H1 (cell line): ENCODE results near the gene TCIRG1. TPM values are rescaled to one million over a fixed set of nuclear protein-coding genes. Genes with fewer than 3 reads are reported as not detected.
A peak's percentile ranks its signal among the peaks of the same experiment; 100 is the strongest.

Experiments
- CTCF ChIA-PET: fragments of 300-600 bp; sonication (Branson Sonifier 250); formaldehyde crosslinking; loops from one replicate; lab custom pipeline; 2021; ENCODE audit not compliant: partially characterized antibody; lab: Charles Lee
- POLR2A ChIA-PET: fragments of 300-600 bp; sonication (Branson Sonifier 250); formaldehyde crosslinking; loops from one replicate; lab custom pipeline; 2021; ENCODE audit warnings: inconsistent platforms; ENCODE audit not compliant: partially characterized antibody; lab: Charles Lee
- DNase-seq, 2 experiments: peaks; one replicate each; pipeline versions ENCODE4 v3.0.0 to v3.0.0-alpha.2; 2010 to 2022; ENCODE audit warnings: low spot score in 2 of 2, low read depth in 1 of 2, mixed read lengths in 1 of 2
- FAIRE-seq: peaks from 2 replicates; lab custom pipeline; 2011; peaks lifted over from hg19 to GRCh38; lab: Jason Lieb, UNC
- H2AFZ ChIP-seq: 2 replicates; pipeline ENCODE4 v1.8.1; 2012; ENCODE audit warnings: low read length, inconsistent platforms
- H2AK5ac ChIP-seq: 2 replicates; pipeline ENCODE4 v1.6.1; 2013; ENCODE audit warnings: low read depth, low read length
- H2BK120ac ChIP-seq: replicated peaks from 2 replicates; pipeline ENCODE3; 2013; ENCODE audit warnings: low read depth, low read length, inconsistent platforms
- H2BK12ac ChIP-seq: 2 replicates; pipeline ENCODE4 v1.6.1; 2013; ENCODE audit warnings: low read depth, low read length
- H2BK15ac ChIP-seq: 2 replicates; pipeline ENCODE4 v1.6.1; 2013; ENCODE audit warnings: low read length
- H2BK20ac ChIP-seq: 2 replicates; pipeline ENCODE4 v1.6.1; 2013; ENCODE audit warnings: low read length
- H2BK5ac ChIP-seq: 2 replicates; pipeline ENCODE4 v1.6.1; 2013; ENCODE audit warnings: low read depth, low read length
- H3K14ac ChIP-seq: 2 replicates; pipeline ENCODE4 v1.6.1; 2013; ENCODE audit warnings: inconsistent platforms; ENCODE audit not compliant: insufficient read length
- H3K18ac ChIP-seq: 2 replicates; pipeline ENCODE4 v1.6.1; 2013; ENCODE audit warnings: low read length; ENCODE audit errors: extremely low read depth
- H3K23ac ChIP-seq: 2 replicates; pipeline ENCODE4 v1.6.1; 2013; ENCODE audit warnings: inconsistent platforms; ENCODE audit not compliant: insufficient read length
- H3K23me2 ChIP-seq: 2 replicates; pipeline ENCODE4 v1.6.1; 2013; ENCODE audit warnings: low read depth, low read length
- H3K27ac ChIP-seq: 2 replicates; pipeline ENCODE4 v1.6.1; 2011; ENCODE audit warnings: low read depth, low read length, inconsistent platforms
- H3K27me3 ChIP-seq, 4 experiments: replicated peaks in 1 of 4; 1 replicate in 1 of 4; 2 replicates in 3 of 4; pipeline versions ENCODE4 v1.6.1 to v1.8.1; 2011 to 2013; ENCODE audit warnings: low read length in 3 of 4, mild to moderate bottlenecking in 3 of 4, inconsistent platforms in 2 of 4, mixed read lengths in 2 of 4, moderate library complexity in 1 of 4; ENCODE audit not compliant: control insufficient read depth in 3 of 4, insufficient read depth in 3 of 4; ENCODE audit errors: extremely low read depth in 1 of 4
- H3K36me3 ChIP-seq, 4 experiments: 2 replicates each; pipeline versions ENCODE4 v1.6.1 to v1.8.1; 2011 to 2013; ENCODE audit warnings: mild to moderate bottlenecking in 4 of 4, low read length in 3 of 4, moderate library complexity in 2 of 4, control low read depth in 1 of 4, inconsistent platforms in 1 of 4; ENCODE audit not compliant: insufficient read depth in 4 of 4, control insufficient read depth in 2 of 4
- H3K4ac ChIP-seq: replicated peaks from 2 replicates; pipeline ENCODE3; 2013; ENCODE audit warnings: low read length, low read depth, mixed read lengths, inconsistent platforms; ENCODE audit not compliant: insufficient read length
- H3K4me1 ChIP-seq, 4 experiments: replicated peaks in 1 of 4; 1 replicate in 1 of 4; 2 replicates in 3 of 4; pipeline versions ENCODE4 v1.6.1 to v1.8.1; 2011 to 2013; ENCODE audit warnings: low read length in 3 of 4, inconsistent platforms in 2 of 4, mixed read lengths in 1 of 4; ENCODE audit not compliant: insufficient read depth in 4 of 4, control insufficient read depth in 3 of 4
- H3K4me2 ChIP-seq, 2 experiments: 2 replicates each; pipeline versions ENCODE4 v1.6.1 to v1.8.1; 2011 to 2013; ENCODE audit warnings: low read depth in 2 of 2, low read length in 2 of 2, control low read depth in 1 of 2, inconsistent platforms in 1 of 2, mild to moderate bottlenecking in 1 of 2; ENCODE audit not compliant: insufficient read depth in 1 of 2
- H3K4me3 ChIP-seq, 4 experiments: fragments of 200-600, 300-600 bp in 1 of 4; sonication (generic), shearing (Covaris generic), sonication (Bioruptor Twin) in 1 of 4; 2 replicates each; pipeline versions ENCODE4 v1.5.1 to v1.8.1; 2011 to 2016; ENCODE audit warnings: low read length in 4 of 4, low read depth in 3 of 4, control low read depth in 2 of 4, inconsistent platforms in 2 of 4, mild to moderate bottlenecking in 2 of 4, mixed read lengths in 1 of 4, moderate library complexity in 1 of 4; ENCODE audit not compliant: insufficient read depth in 2 of 4; ENCODE audit errors: extremely low read depth in 1 of 4
- H3K56ac ChIP-seq: replicated peaks from 2 replicates; pipeline ENCODE3; 2013; ENCODE audit warnings: low read depth, mild to moderate bottlenecking, mixed read lengths, low read length, inconsistent platforms; ENCODE audit not compliant: insufficient read length
- H3K79me1 ChIP-seq: 2 replicates; pipeline ENCODE4 v1.6.1; 2013; ENCODE audit warnings: low read depth, low read length, control low read depth
- H3K79me2 ChIP-seq, 2 experiments: 2 replicates each; pipeline versions ENCODE4 v1.6.1 to v1.8.1; 2012 to 2013; ENCODE audit warnings: low read length in 2 of 2, mild to moderate bottlenecking in 2 of 2, inconsistent platforms in 1 of 2; ENCODE audit not compliant: insufficient read depth in 2 of 2, control insufficient read depth in 1 of 2
- H3K9ac ChIP-seq, 4 experiments: replicated peaks in 1 of 4; 1 replicate in 1 of 4; 2 replicates in 3 of 4; pipeline versions ENCODE4 v1.6.1 to v1.8.1; 2011 to 2013; ENCODE audit warnings: low read depth in 3 of 4, low read length in 3 of 4, control low read depth in 2 of 4, mild to moderate bottlenecking in 2 of 4, moderate library complexity in 2 of 4, inconsistent platforms in 1 of 4; ENCODE audit errors: extremely low read depth in 1 of 4
- H3K9me3 ChIP-seq, 2 experiments: 2 replicates each; pipeline versions ENCODE4 v1.6.1 to v1.8.1; 2012 to 2013; ENCODE audit warnings: mild to moderate bottlenecking in 2 of 2, moderate library complexity in 2 of 2, control low read depth in 1 of 2, inconsistent platforms in 1 of 2, low read depth in 1 of 2, low read length in 1 of 2, mixed read lengths in 1 of 2; ENCODE audit not compliant: insufficient read depth in 2 of 2
- H4K20me1 ChIP-seq, 2 experiments: replicated peaks in 1 of 2; 2 replicates each; pipeline versions ENCODE3 to v1.8.1; 2011 to 2013; ENCODE audit warnings: inconsistent platforms in 2 of 2, low read length in 2 of 2, mild to moderate bottlenecking in 1 of 2; ENCODE audit not compliant: insufficient read depth in 2 of 2, control insufficient read depth in 1 of 2
- H4K5ac ChIP-seq: 2 replicates; pipeline ENCODE4 v1.6.1; 2013; ENCODE audit warnings: low read length, low read depth, mixed read lengths, inconsistent platforms; ENCODE audit not compliant: insufficient read length
- H4K8ac ChIP-seq: 2 replicates; pipeline ENCODE4 v1.8.0; 2013; ENCODE audit warnings: mild to moderate bottlenecking, moderate library complexity, low read length, inconsistent platforms; ENCODE audit not compliant: insufficient read depth; ENCODE audit errors: extremely low read depth
- H4K91ac ChIP-seq: replicated peaks from 2 replicates; pipeline ENCODE3; 2013; ENCODE audit warnings: low read length, mixed read lengths, inconsistent platforms; ENCODE audit not compliant: insufficient read length
- EGR1 ChIP-seq: IDR thresholded peaks from 2 replicates; pipeline ENCODE4 v1.6.1; 2011; ENCODE audit warnings: low read depth, low read length, borderline replicate concordance
- JUN ChIP-seq: IDR thresholded peaks from 2 replicates; pipeline ENCODE4 v1.6.1; 2011; ENCODE audit warnings: low read depth, mild to moderate bottlenecking, improper control_type of control experiment, low read length
- WGBS, 2 experiments: shearing (Covaris generic) in 1 of 2; methylation state at CpG; one replicate each; pipeline versions ENCODE4 v1.1.6 to v1.1.7; 2013 to 2015; ENCODE audit warnings: low lambda C conversion rate in 2 of 2, mixed read lengths in 2 of 2, inconsistent platforms in 1 of 2, low coverage in 1 of 2, missing lambda C conversion rate in 1 of 2; ENCODE audit not compliant: insufficient replicate concordance in 2 of 2, insufficient coverage in 1 of 2, insufficient read length in 1 of 2; ENCODE audit errors: extremely low coverage in 1 of 2, missing lambda C conversion rate in 1 of 2; 5-methylcytosine and 5-hydroxymethylcytosine counted together
- polyA plus RNA-seq, 7 experiments: library from polyadenylated mRNA; depleted of rRNA in 3 of 7; stranded (reverse) in 5 of 7; unstranded in 2 of 7; fragments of >200 nt in 5 of 7; fragments of 200-250 nt in 2 of 7; gene quantifications; 1 replicate in 5 of 7; 2 replicates in 1 of 7; 4 replicates in 1 of 7; pipeline versions ENCODE4 v1.2.1 to v1.2.3, GENCODE V29; 2011 to 2013; ENCODE audit warnings: missing spikeins in 2 of 7, mixed read lengths in 2 of 7
- total RNA-seq: library from RNA; stranded (reverse); fragmentation: NEBNext Ultra II Directional; extraction: Animal tissue kit (Norgen Biotek cat#: 25700); gene quantifications from 2 replicates; pipeline ENCODE4 v1.2.1, GENCODE V29; 2021

The TCIRG1 gene
- total and polyA plus RNA-seq, 2 of the 8 experiments (the other 6 are each of a cell fraction or from before 2014, with no cell fraction given): 25.3 to 39.6 TPM

DNA sequence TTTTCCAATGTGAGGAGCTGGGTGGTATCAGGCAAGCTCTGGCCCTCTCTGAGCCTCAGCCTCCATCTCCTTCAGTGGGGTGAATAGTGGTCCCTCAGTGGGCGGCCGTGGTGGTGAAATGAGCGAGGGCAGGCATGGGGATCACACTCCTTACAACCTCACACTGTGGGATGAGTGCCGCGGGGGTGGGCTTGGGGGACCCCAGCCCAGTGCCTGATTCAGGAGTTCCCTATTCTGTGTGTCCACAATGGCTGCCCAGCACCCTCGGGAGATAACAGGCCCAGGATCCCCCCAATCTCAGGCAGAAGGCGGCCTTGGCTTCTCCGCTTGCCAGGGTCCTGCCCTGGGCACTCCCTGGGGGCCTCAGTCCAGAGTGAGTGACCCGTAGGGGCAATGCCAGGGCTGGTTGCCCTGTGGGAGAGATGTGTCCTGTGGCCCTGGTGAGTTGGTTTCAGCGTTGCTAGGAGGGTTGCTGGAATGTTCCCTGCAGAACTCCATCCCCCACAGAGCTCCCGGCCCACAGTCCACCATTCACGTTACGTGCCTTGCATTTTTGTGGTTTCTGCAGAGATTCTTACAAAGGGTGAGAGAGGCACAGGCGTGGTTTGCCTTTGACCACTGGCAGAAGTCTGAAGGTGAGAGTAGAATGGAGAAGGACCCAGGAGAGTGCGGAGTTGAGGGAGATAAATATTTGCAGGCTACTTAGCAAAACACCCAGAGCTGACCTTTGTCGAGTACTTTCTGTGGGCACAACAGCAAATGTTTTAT lies 25.8 kb upstream of the TCIRG1 start:
- Histone ChIP-seq H3K4me2 (no peak overlapping the region), H4K5ac (no peak overlapping the region), H4K8ac (no peak overlapping the region), H3K36me3 (no peaks in the 10 kb centered on the region), H3K14ac (no peak overlapping the region), H2BK20ac (no peak overlapping the region), H4K91ac (no peak overlapping the region), H3K4ac (no peak overlapping the region), H2BK15ac (no peak overlapping the region), H2AK5ac (no peak overlapping the region), H3K79me2 (no peaks in the 10 kb centered on the region), H3K18ac (no peak overlapping the region), H3K4me3 (no peak overlapping the region), H2BK5ac (no peak overlapping the region), H3K4me1 (peaks cover 0 to 15% (median 12%) of the 10 kb centered on the region in 4 experiments; a peak in 6 of 7 replicates), H2BK12ac (no peak overlapping the region), H2AFZ (no peak overlapping the region), H3K9me3 (no peaks in the 10 kb centered on the region), H4K20me1 (no peaks in the 10 kb centered on the region), H3K27ac (no peak overlapping the region), H3K79me1 (no peaks in the 10 kb centered on the region), H3K23ac (no peak overlapping the region), H3K9ac (no peak overlapping the region), H3K56ac (no peak overlapping the region), H3K23me2 (no peaks in the 10 kb centered on the region), H3K27me3 (no peaks in the 10 kb centered on the region), H2BK120ac (no peak overlapping the region)
- no peak for DNase-seq
- no peak for FAIRE-seq
- ChIA-PET POLR2A (interaction anchor here (0.7 to 2.8 kb wide), 4 partner anchors 8 to 30 kb away, joined by 3 to 14 read pairs (median 4); partner anchors contain the start of gene TCIRG1), CTCF (interaction anchor here (1.6 kb wide), 1 partner anchor 25 kb away, joined by 6 read pairs; the partner anchor contains the start of gene TCIRG1)
- TF ChIP-seq EGR1: 0 out of 2 replicates have a peak, but pooled peaks have one; percentile 3
- no peak for TF ChIP-seq JUN
- 88% methylated on average over 16 of the region's 16 CpGs; no CpG with 5 or more reads in 1 of the 2 experiments for WGBS, 2 experiments
